DMS114 treated with DMSO at 0.1 percent for 48 hours (cell line): ENCODE measurements around the gene TYROBP.
"Not testable (repeated sequence)": the region's sequence is repeated elsewhere in the genome, so short reads cannot be mapped to it uniquely, and the experiment has no call there.

Source experiments
- DNase-seq: peaks from one replicate; lab custom pipeline; 2025; ENCODE audit not compliant: unreplicated experiment; lab: John Stamatoyannopoulos, UW

TYROBP gene

GRCh38 chr19:35932291-35932936 is 24.3 kb upstream of the TYROBP start:
- no peak for DNase-seq

- DNase-seq = no peak
Observed at GRCh38 chr19:35931874-35932202, 23.7 kb upstream of the TYROBP start.

GRCh38 chr19:35931161-35931873 is 23.2 kb upstream of the TYROBP start:
- DNase-seq = peak; percentile 99

- no peak for DNase-seq
Observed at GRCh38 chr19:35929876-35930275, 21.8 kb upstream of the TYROBP start.

GRCh38 chr19:35928507-35928906 is 20.4 kb upstream of the TYROBP start:
- no peak for DNase-seq

- DNase-seq = no peak
Observed at GRCh38 chr19:35925501-35925900, 17.4 kb upstream of the TYROBP start.

DNA sequence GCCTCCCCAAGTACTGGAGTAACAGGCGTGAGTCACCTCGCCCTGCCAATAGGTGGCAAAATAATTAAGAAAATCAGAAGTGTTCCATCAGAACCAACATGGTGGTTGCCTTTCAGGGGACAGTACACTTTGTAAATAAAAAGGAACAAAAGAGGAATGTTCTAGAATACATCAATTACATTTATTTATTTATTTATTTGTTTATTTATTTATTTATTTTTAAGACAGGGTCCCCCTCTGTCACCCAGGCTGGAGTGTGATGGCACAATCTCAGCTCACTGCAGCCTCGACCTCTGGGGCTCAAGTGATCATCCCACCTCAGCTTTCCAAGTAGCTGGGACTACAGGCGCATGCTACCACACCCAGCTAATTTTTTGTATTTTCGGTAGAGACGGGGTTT is 12.9 kb upstream of the TYROBP start:
- DNase-seq = no peak

DNA sequence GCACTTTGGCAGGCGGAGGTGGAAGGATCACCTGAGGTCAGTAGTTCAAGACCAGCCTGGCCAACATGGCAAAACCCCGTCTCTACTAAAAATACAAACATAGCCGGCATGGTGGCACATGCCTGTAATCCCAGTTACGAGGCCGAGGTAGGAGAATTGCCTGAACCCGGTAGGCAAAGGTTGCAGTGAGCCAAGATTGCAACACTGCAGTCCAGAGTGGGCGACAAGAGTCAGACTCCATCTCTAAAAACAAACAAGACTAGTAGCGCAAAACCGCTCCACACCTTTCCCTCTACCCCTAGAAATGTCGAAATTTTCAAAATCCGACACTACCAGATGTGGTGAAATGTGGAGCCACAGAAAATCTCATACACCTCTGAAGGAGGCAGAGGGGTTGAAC is 11.2 kb upstream of the TYROBP start:
- DNase-seq = no peak

DNA sequence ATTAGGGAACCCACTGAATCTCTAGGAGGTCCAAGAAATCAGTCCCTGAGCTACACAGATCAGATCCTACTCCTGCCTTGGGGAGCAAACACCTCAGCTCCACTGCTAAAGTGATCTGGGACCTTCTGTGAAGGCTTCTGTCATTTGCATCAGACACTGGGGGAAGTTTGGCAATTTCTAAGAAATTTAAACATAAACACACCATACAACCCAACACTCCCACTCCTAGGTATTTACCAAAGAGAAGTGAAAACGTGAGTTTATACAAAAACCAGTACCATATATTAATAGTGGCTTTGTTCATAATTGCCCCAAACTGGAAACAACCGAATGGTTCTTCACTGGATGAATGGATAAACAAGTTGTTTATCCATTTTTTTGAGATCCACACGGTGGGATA is 7.3 kb upstream of the TYROBP start:
- DNase-seq = no peak

DNA sequence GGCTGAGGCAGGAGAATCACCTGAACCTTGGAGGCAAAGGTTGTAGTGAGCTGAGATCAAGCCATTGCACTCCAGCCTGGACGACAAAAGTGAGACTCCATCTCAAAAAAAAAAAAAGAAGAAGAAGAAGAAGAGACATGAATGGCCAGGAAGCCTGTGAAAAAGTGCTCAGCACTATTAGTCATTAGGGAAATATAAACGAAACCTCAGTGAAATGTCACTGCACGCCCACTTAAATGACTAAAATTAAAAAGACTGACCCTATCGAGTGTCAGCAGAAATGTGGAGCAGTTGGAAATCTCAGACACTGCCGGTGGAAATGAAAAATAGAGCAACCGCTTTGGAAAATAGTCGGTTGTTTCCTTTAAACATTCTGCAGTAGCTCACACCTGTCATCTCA is 5.5 kb upstream of the TYROBP start:
- DNase-seq = no peak

- no peak for DNase-seq
Observed at GRCh38 chr19:35911790-35912189, 3.7 kb upstream of the TYROBP start.

DNA sequence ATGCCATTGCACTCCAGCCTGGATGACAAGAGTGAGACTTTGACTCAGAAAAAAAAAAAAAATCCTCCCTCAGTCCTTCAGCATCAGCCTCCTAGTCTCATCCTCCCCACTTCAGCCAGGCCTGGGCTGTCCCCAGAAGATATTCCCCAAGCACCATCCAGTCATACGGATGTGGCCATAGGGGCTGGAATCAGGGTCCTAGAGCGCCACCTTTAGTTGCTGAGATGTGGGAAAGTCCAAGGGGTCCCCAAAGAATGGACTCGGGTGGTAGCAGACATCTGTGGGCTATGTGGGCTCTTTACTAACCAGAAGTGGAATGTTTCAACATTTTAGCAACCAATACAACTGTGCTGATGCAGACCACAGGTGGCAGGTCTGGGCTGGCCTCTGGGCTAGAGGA is 3.1 kb upstream of the TYROBP start:
- DNase-seq = no peak

DNA sequence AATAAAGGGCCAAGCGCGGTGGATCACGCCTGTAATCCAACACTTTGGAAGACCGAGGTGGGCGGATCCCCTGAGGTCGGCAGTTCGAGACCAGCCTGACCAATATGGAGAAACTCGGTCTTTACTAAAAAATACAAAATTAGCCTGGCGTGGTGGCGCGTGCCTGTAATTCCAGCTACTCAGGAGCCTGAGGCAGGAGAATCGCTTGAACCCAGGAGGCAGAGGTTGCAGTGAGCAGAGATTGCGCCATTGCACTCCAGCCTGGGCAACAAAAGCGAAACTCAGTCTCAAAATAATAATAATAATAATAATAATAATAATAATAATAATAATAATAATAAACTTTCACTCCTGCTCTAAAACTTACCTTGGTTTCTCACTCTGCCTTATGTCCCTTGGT is 2.3 kb upstream of the TYROBP start:
- not testable (repeated sequence) for DNase-seq

- DNase-seq = no peak
Observed at GRCh38 chr19:35909684-35910035, 1.6 kb upstream of the TYROBP start.

- no peak for DNase-seq
Observed at GRCh38 chr19:35908973-35909683, 1.0 kb upstream of the TYROBP start.

- DNase-seq = no peak
Observed at GRCh38 chr19:35907377-35907745, 734 bp downstream of the TYROBP start.

GRCh38 chr19:35905178-35905727 is 2.8 kb downstream of the TYROBP start:
- no peak for DNase-seq

DNA sequence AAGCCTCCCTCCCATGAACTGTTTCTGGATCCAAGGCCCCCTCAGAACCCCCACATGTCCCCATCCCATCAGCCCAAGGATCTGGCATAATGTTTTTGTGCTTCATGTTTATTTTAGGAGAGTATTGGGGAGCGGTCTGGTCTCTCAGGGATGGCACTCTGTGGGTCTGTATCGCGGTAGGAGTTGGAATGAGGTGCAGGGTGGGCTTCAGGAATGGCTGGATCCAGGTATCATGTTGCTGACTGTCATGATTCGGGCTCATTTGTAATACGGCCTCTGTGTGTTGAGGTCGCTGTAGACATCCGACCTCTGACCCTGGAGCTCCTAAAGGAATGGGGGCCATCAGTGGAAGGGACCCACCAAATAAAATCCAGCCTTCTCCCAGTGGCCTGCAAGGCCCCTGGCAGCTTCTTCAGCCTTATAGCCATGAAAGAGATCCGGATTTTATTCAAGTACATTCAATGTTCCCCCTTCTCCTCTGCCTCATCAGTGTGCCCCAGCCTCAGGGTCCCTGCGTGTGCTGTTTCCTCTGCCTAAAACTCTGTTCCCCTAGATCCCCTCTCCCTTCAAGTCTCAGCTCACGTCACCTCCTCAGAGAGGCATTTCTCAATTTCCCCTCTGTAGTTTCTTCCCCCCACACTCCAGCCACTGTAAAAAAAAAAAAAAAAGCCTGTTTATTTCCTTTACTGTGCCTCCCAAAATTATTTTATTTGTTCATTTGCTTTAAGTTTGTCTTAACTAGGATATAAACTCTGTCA is 3.6 kb downstream of the TYROBP start:
- DNase-seq = no peak

DNA sequence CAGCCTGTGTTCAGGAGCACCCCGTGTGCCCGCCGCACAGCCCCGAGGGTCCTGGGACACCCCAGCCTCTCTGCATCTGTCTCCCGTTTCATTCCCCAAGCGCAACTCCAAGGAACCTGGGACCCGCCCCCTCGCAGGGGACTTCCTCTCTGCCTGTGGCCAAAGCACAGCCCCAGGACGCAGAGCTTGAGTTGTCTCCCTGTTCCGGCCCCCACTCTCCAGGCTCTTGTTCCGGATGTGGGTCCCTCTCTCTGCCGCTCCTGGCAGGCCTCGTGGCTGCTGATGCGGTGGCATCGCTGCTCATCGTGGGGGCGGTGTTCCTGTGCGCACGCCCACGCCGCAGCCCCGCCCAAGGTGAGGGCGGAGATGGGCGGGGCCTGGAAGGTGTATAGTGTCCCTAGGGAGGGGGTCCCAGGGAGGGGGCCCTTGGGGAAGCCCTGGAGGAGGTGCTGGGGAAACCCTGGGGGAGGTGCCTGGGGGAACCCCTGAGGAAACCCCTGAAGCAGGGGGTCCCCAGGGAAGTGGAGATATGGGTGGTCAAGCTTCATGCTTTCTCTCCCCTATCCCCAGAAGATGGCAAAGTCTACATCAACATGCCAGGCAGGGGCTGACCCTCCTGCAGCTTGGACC is 4.4 kb downstream of the TYROBP start:
- DNase-seq = peak; percentile 46

GRCh38 chr19:35902870-35903475 is 5.1 kb downstream of the TYROBP start:
- no peak for DNase-seq
